Stimulated activated CD4-positive, alpha-beta T cell treated with anti-CD3 and anti-CD28 coated beads, Interleukin-15, amount 100 ng/mL, for 24 hours (primary cell): Measurements from ENCODE around the gene PHF14.

Experiments
- DNase-seq: peaks from one replicate; pipeline ENCODE4 v3.0.0-alpha.2; 2020

The PHF14 gene

GRCh38 chr7:11216276-11216675 is 242.6 kb downstream of the PHF14 start:
- no peak for DNase-seq

- DNase-seq, result no peak
Measured at GRCh38 chr7:11217848-11218565, 244.3 kb downstream of the PHF14 start.
